ENCODE measurements around the gene RAPGEF1. TPM values are rescaled to one million over a fixed set of nuclear protein-coding genes. Genes with fewer than 3 reads are reported as not detected.

RAPGEF1 gene
- total and polyA plus RNA-seq, 9 donors, result 17.0 to 64.4 (median 36.4) TPM

DNA sequence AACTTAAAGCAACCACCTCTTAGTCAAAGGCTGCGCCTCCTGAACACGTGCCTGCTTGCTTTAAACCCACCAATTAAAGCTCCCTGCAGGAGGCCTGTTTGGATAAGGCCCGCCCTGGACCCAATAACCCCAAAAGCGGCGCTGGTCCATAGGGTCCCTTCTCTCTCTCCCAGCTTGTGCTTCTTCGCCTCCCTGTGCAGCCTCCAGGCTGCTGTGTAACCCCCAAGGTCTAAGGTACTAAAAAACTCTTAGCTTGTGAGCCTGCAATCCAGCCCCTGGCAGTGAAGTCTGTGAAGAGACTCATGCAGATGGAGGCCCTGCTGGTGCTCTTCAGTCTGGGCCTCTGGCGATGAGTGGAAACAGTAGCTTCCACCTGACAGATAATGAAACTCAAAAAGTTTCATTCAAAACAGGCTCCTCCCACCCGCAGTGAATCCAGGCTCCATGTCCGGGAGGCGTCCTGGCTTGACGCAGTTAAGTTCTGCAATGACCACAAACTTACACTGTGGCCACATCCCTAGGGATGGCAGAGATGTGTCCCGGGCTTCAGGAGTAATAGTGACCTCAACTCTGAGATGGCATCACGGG is 97.3 kb downstream of the RAPGEF1 start:
- intact Hi-C loops (cut with DNase I), result no loop called here
- peaks cover 3% of the 10 kb centered on the region for H3K4me1 ChIP-seq (ENCODE audit: insufficient read depth)
- WGBS, 3 donors, result 94 to 95% (median 95%) methylated on average over 13 of the region's 13 CpGs
- no peak for DNase-seq
- H3K9me3 ChIP-seq, result no peaks in the 10 kb centered on the region
- H3K36me3 ChIP-seq, result no peaks in the 10 kb centered on the region
- TF ChIP-seq POLR2A (IDR thresholded peaks at IDR 0.05) (no peak), EP300 (IDR thresholded peaks at IDR 0.05) (no peak)
- TF ChIP-seq, protein P1, sequence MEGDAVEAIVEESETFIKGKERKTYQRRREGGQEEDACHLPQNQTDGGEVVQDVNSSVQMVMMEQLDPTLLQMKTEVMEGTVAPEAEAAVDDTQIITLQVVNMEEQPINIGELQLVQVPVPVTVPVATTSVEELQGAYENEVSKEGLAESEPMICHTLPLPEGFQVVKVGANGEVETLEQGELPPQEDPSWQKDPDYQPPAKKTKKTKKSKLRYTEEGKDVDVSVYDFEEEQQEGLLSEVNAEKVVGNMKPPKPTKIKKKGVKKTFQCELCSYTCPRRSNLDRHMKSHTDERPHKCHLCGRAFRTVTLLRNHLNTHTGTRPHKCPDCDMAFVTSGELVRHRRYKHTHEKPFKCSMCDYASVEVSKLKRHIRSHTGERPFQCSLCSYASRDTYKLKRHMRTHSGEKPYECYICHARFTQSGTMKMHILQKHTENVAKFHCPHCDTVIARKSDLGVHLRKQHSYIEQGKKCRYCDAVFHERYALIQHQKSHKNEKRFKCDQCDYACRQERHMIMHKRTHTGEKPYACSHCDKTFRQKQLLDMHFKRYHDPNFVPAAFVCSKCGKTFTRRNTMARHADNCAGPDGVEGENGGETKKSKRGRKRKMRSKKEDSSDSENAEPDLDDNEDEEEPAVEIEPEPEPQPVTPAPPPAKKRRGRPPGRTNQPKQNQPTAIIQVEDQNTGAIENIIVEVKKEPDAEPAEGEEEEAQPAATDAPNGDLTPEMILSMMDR (IDR thresholded peaks at IDR 0.05), result no peak
- no peak overlapping the region for H3K4me3 ChIP-seq
- H3K27ac ChIP-seq, result no peak overlapping the region
- H3K27me3 ChIP-seq, result no peaks in the 10 kb centered on the region

DNA sequence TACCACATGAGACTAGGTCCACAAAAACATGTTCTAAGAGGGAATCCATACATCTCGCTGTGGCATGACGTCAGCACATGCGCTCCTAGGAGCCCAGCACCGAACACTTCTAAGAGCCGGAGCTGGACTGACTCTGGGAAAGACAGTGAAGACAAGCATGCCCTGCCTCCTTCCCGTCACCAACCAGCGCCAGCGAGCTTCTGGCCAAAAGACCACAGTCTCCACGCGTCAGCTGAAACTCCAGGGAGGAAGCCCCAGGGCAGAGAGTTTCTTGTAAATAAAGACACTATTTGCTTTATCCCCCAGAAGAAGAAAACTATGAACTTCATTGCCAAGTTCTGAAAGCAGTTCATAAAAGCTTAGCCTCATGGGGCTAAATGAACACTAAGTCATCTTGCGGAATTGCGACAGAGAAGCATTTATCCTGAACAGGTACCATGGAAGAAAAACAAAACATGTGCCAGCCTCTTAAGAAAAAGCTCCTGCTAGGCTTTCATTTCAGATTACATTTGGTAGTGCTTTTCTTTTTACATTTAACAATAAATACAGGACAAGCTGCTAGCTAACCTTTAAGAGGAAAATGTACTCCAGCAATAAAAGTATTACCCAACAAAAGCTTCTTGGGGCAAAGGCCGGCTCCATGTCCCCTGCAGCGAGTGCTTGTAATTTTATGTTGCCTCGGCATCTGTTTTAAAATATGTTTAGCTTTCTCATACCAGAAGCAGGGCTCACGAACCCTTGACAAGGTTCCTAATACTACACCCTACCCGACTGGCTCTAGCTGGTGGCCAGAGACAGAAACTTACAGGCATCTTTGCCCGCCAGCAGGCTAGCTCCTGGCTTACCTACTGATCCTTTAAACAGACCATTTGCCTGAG is 98.0 kb downstream of the RAPGEF1 start:
- no peak overlapping the region for H3K27ac ChIP-seq
- DNase-seq, result no peak
- no peaks in the 10 kb centered on the region for H3K9me3 ChIP-seq
- H3K36me3 ChIP-seq, result no peaks in the 10 kb centered on the region
- peaks cover 3% of the 10 kb centered on the region for H3K4me1 ChIP-seq (ENCODE audit: insufficient read depth)
- WGBS, 3 donors, result 79 to 88% (median 85%) methylated on average over 18 of the region's 18 CpGs
- H3K27me3 ChIP-seq, result no peaks in the 10 kb centered on the region
- TF ChIP-seq, protein P1 (IDR thresholded peaks at IDR 0.05), result no peak
- TF ChIP-seq EP300 (IDR thresholded peaks at IDR 0.05) (no peak), POLR2A (IDR thresholded peaks at IDR 0.05) (no peak)
- intact Hi-C loops (cut with DNase I), result no loop called here
- H3K4me3 ChIP-seq, result no peak overlapping the region

DNA sequence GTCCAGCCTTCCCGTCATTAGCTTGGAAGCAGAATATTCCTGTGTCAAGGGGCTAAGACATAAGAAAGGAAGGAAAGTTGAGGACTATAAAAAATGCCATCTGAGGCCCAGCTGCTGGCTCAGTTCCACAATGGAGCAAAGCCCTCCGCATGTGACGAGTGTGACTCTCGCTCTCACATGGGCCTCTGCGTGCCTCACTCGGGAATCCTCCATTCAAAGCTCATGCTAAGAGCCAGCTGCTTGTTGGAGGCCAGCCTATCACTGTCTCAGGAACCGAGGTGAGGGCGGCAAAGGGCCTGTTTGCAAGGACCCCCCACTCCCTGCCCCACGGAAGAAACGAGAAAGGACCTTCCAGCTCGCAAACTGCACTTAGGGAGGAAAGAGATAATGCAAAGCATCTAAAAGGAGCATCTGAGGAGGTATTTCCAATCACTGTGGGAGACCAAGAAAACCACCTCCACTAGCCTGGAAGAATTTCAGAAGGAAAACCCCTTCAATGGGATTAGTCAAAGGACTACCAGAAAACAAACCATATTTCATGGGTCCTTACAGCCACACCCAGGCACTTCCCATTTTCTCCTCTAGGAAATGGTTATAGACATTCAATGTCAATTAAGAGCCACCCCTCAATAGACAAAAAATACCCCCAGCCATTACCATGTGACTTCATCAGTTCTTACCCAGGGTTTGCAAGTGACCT is 99.3 kb downstream of the RAPGEF1 start:
- no peaks in the 10 kb centered on the region for H3K36me3 ChIP-seq
- no peak for TF ChIP-seq POLR2A (IDR thresholded peaks at IDR 0.05)
- no peak for TF ChIP-seq EP300 (IDR thresholded peaks at IDR 0.05)
- TF ChIP-seq, protein P1 (IDR thresholded peaks at IDR 0.05), result no peak
- no peak overlapping the region for H3K27ac ChIP-seq
- 70 to 76% (median 71%) methylated on average over 11 of the region's 11 CpGs for WGBS, 3 donors
- H3K4me1 ChIP-seq (ENCODE audit: insufficient read depth), result peaks cover 3% of the 10 kb centered on the region
- no peak overlapping the region for H3K4me3 ChIP-seq
- H3K9me3 ChIP-seq, result no peaks in the 10 kb centered on the region
- no peak for DNase-seq
- no peaks in the 10 kb centered on the region for H3K27me3 ChIP-seq
- intact Hi-C loops (cut with DNase I), result no loop called here

DNA sequence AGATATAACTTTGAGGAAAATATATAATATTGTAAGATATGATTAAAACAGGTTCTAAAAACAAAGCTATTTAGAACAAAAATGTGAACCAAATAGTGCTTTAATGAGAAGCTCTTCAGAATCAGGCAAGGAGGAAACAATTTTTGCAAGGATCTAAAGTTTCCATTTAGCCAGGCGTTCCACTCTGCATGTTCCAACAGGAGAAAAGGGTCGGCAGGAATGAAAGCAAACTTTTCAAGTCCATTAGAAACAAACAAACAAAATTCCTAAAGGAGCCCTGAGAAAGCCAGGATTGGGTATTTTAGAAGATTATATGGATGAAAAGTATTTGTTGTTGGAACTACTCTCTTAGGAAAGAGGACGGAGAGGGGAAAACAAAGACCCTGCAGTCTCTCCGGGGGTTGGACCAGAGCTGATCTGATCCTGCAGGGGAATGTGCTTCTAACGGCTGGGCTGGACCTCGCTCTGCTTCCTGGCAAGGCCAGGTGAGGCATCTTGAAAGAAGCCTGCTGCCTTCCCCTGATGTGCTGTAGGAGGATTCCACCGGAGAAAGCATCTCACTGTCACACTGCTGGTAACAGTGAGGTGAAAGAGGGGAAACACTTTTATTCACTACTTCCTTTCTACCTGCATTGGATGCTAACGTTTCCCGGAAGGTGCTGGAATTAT is 100.0 kb downstream of the RAPGEF1 start:
- H3K27ac ChIP-seq, result no peak overlapping the region
- 29 to 48% (median 44%) methylated on average over 9 of the region's 9 CpGs for WGBS, 3 donors

More for the DNA sequence above, 100.0 kb downstream of the RAPGEF1 start:
- no peak for DNase-seq
- Histone ChIP-seq H3K27me3 (no peaks in the 10 kb centered on the region), H3K4me1 (ENCODE audit: insufficient read depth) (peaks cover 5% of the 10 kb centered on the region), H3K4me3 (no peak overlapping the region), H3K9me3 (no peaks in the 10 kb centered on the region), H3K36me3 (no peaks in the 10 kb centered on the region)
- TF ChIP-seq POLR2A (IDR thresholded peaks at IDR 0.05) (no peak), EP300 (IDR thresholded peaks at IDR 0.05) (no peak)
- TF ChIP-seq, protein P1 (IDR thresholded peaks at IDR 0.05), result no peak
- intact Hi-C loops (cut with DNase I), result no loop called here

All from ovary (tissue), 9 donors.